A673 (cell line): Measurements from ENCODE around the gene ARHGEF6.
"Not testable (repeated sequence)": the region's sequence is repeated elsewhere in the genome, so short reads cannot be mapped to it uniquely, and the experiment has no call there.

Experiments
- CTCF ChIP-seq: fragments of 300-800, 200-600 bp; sonication (generic); conservative IDR thresholded peaks from 2 replicates; pipeline ENCODE4 v1.5.1; 2017; ENCODE audit warnings: low read depth, mild to moderate bottlenecking, antibody characterized with exemption, low read length, moderate library complexity, mixed read lengths
- EZH2 ChIP-seq: fragments of 200-600 bp; sonication (generic); IDR thresholded peaks from 2 replicates; pipeline ENCODE4 v1.6.1; 2017; ENCODE audit warnings: borderline replicate concordance, low read depth, mild to moderate bottlenecking, mixed read lengths, antibody characterized with exemption, low read length; ENCODE audit not compliant: poor library complexity, severe bottlenecking

GRCh38 chrX:136794660-136795059 lies 13.9 kb upstream of the ARHGEF6 start:
- not testable (repeated sequence) for TF ChIP-seq CTCF, EZH2
